A673 (cell line): Measurements from ENCODE around the gene OR56A4. TPM values are rescaled to one million over a fixed set of nuclear protein-coding genes. Genes with fewer than 3 reads are reported as not detected.

Source experiments
- BruUV-seq: library from RNA; stranded (reverse); fragments of 400-500 nt; replicated peaks from 2 replicates; lab custom pipeline; 2021; lab: Mats Ljungman, UMichigan
- CTCF ChIA-PET: fragments of 300-600 bp; sonication (Branson Sonifier 250); formaldehyde crosslinking; loops from one replicate; lab custom pipeline; 2022; ENCODE audit warnings: antibody characterized with exemption; lab: Charles Lee
- POLR2A ChIA-PET: fragments of 300-600 bp; sonication (Branson Sonifier 250); formaldehyde crosslinking; loops from one replicate; lab custom pipeline; 2022; ENCODE audit warnings: antibody characterized with exemption; ENCODE audit not compliant: low non-redundant PET; lab: Charles Lee
- DNase-seq: peaks from one replicate; pipeline ENCODE4 v3.0.0-alpha.2; 2015; ENCODE audit warnings: low spot score
- H3K27ac ChIP-seq: fragments of 200-600 bp; sonication (generic); 2 replicates; pipeline ENCODE4 v1.5.1; 2016; ENCODE audit warnings: mixed run types, low read depth, mild to moderate bottlenecking, mixed read lengths, antibody characterized with exemption, low read length; ENCODE audit not compliant: poor library complexity, severe bottlenecking
- H3K27me3 ChIP-seq: fragments of 200-600 bp; sonication (generic); replicated peaks from 2 replicates; pipeline ENCODE4 v1.6.1; 2017; ENCODE audit warnings: mixed run types, low read depth, mild to moderate bottlenecking, mixed read lengths, antibody characterized with exemption, low read length; ENCODE audit not compliant: insufficient read depth, poor library complexity
- H3K36me3 ChIP-seq: fragments of 200-600 bp; sonication (generic); 2 replicates; pipeline ENCODE4 v1.6.1; 2016; ENCODE audit warnings: mixed run types, mild to moderate bottlenecking, mixed read lengths, antibody characterized with exemption, low read length; ENCODE audit not compliant: insufficient read depth, poor library complexity, severe bottlenecking
- H3K4me1 ChIP-seq: fragments of 200-600 bp; sonication (generic); 2 replicates; pipeline ENCODE4 v1.6.1; 2017; ENCODE audit warnings: mixed run types, mild to moderate bottlenecking, mixed read lengths, antibody characterized with exemption, low read length; ENCODE audit not compliant: insufficient read depth, poor library complexity, severe bottlenecking
- H3K4me3 ChIP-seq: fragments of 200-600 bp; sonication (generic); 2 replicates; pipeline ENCODE4 v1.5.1; 2016; ENCODE audit warnings: low read depth, mixed run types, mild to moderate bottlenecking, mixed read lengths, low read length; ENCODE audit not compliant: poor library complexity, severe bottlenecking
- H3K9me3 ChIP-seq: fragments of 200-600 bp; sonication (generic); 2 replicates; pipeline ENCODE4 v1.6.1; 2016; ENCODE audit warnings: mixed run types, low read depth, mild to moderate bottlenecking, mixed read lengths, antibody characterized with exemption, low read length; ENCODE audit not compliant: poor library complexity, severe bottlenecking
- CTCF ChIP-seq: fragments of 300-800, 200-600 bp; sonication (generic); conservative IDR thresholded peaks from 2 replicates; pipeline ENCODE4 v1.5.1; 2017; ENCODE audit warnings: low read depth, mild to moderate bottlenecking, antibody characterized with exemption, low read length, moderate library complexity, mixed read lengths
- EZH2 ChIP-seq: fragments of 200-600 bp; sonication (generic); IDR thresholded peaks from 2 replicates; pipeline ENCODE4 v1.6.1; 2017; ENCODE audit warnings: borderline replicate concordance, low read depth, mild to moderate bottlenecking, mixed read lengths, antibody characterized with exemption, low read length; ENCODE audit not compliant: poor library complexity, severe bottlenecking
- intact Hi-C: fragments of 100-400 bp; cut with micrococcal nuclease; formaldehyde crosslinking; loops from one replicate; pipeline ENCODE4 v1.10.0; 2022; ENCODE audit not compliant: unreplicated experiment
- total RNA-seq: library from RNA; stranded (reverse); gene quantifications from 2 replicates; pipeline ENCODE4 v1.2.3, GENCODE V29; 2021

Gene OR56A4
- total RNA-seq, 1 experiment from 2014 or later: not detected

- Histone ChIP-seq H3K27me3 (no peaks in the 10 kb centered on the region), H3K36me3 (no peaks in the 10 kb centered on the region), H3K4me1 (no peaks in the 10 kb centered on the region), H3K4me3 (no peak overlapping the region), H3K9me3 (no peaks in the 10 kb centered on the region), H3K27ac (no peak overlapping the region)
- CTCF ChIA-PET: no interaction called here
- POLR2A ChIA-PET: interaction anchor here (0.6 kb wide), 1 partner anchor 621 kb away, joined by 13 read pairs; no protein-coding TSS in a partner anchor
- BruUV-seq: no TSS peak
- TF ChIP-seq CTCF (no peak), EZH2 (no peak)
- no peak for DNase-seq
- intact Hi-C loops: no loop called here
Measured at GRCh38 chr11:6025056-6025455, 18.3 kb upstream of the OR56A4 start.

GRCh38 chr11:6022956-6023355 lies 16.2 kb upstream of the OR56A4 start:
- Histone ChIP-seq H3K27me3 (peaks cover 5% of the 10 kb centered on the region), H3K4me1 (no peaks in the 10 kb centered on the region), H3K9me3 (no peaks in the 10 kb centered on the region), H3K27ac (no peak overlapping the region), H3K4me3 (no peak overlapping the region), H3K36me3 (no peaks in the 10 kb centered on the region)
- intact Hi-C loops: loop anchor here (2.0 kb wide), 1 partner anchor 340 kb away; no protein-coding TSS in a partner anchor
- peak; percentile 40 for DNase-seq
- no TSS peak for BruUV-seq
- peak; percentile 58 for TF ChIP-seq CTCF
- TF ChIP-seq EZH2: no peak
- CTCF ChIA-PET: interaction anchor here (1.4 kb wide), 1 partner anchor 340 kb away, joined by 11 read pairs; no protein-coding TSS in a partner anchor
- POLR2A ChIA-PET: no interaction called here

- no peak for TF ChIP-seq CTCF
- TF ChIP-seq EZH2: no peak
- intact Hi-C loops: no loop called here
- Histone ChIP-seq H3K27me3 (peaks cover 12% of the 10 kb centered on the region), H3K4me3 (no peak overlapping the region), H3K36me3 (no peaks in the 10 kb centered on the region), H3K27ac (no peak overlapping the region), H3K9me3 (no peaks in the 10 kb centered on the region), H3K4me1 (no peaks in the 10 kb centered on the region)
- DNase-seq: no peak
- ChIA-PET POLR2A (no interaction called here), CTCF (no interaction called here)
- BruUV-seq: no TSS peak
Measured at GRCh38 chr11:6013042-6013441, 6.3 kb upstream of the OR56A4 start.
